ENCODE data around the gene MAGEE1. TPM values are rescaled to one million over a fixed set of nuclear protein-coding genes. Genes with fewer than 3 reads are reported as not detected.

The MAGEE1 gene, protein sequence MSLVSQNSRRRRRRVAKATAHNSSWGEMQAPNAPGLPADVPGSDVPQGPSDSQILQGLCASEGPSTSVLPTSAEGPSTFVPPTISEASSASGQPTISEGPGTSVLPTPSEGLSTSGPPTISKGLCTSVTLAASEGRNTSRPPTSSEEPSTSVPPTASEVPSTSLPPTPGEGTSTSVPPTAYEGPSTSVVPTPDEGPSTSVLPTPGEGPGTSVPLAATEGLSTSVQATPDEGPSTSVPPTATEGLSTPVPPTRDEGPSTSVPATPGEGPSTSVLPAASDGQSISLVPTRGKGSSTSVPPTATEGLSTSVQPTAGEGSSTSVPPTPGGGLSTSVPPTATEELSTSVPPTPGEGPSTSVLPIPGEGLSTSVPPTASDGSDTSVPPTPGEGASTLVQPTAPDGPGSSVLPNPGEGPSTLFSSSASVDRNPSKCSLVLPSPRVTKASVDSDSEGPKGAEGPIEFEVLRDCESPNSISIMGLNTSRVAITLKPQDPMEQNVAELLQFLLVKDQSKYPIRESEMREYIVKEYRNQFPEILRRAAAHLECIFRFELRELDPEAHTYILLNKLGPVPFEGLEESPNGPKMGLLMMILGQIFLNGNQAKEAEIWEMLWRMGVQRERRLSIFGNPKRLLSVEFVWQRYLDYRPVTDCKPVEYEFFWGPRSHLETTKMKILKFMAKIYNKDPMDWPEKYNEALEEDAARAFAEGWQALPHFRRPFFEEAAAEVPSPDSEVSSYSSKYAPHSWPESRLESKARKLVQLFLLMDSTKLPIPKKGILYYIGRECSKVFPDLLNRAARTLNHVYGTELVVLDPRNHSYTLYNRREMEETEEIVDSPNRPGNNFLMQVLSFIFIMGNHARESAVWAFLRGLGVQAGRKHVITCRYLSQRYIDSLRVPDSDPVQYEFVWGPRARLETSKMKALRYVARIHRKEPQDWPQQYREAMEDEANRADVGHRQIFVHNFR
- 1 to 10 TPM; 4.5 to 4.6 TPM for total RNA-seq

GRCh38 chrX:76427560-76428242, at the start of gene MAGEE1:
Gene MAGEE1, plus strand, starts transcription at chrX:76427710. Its CDS starts 221 bp downstream, at chrX:76427931.
- DNase-seq (ENCODE audit: low spot score in 2 of 2) = peak; percentile 65 to 76
- H3K9me3 Mint-ChIP-seq = no peaks in the 10 kb centered on the region
- ATAC-seq = peak; percentile 81 to 88
- peak within 1 kb of the TSS; percentile 88 to 93 for H3K27ac Mint-ChIP-seq
- H3K36me3 Mint-ChIP-seq = no peaks in the 10 kb centered on the region

DNA sequence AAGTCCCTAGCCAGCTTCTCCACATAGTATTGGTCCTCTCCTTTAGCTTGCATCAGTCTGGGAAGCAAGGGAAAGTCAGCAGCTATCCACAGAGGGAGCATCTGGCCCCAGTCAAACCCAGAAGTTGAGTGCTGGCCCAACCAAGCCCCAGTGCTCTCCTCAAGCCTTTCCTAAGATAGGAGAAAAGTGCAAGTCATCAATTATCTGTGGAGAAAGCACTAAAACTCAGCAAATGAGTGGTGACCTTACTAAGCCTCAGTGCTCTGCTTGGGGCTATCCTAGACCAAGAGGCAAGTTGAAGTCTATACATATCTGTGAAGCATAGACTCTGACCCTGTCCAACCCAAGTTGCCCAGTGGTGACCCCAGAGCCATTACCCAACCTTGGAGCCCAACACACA, 28.5 kb upstream of the MAGEE1 start:
- Mint-ChIP-seq H3K36me3 (peaks cover 0 to 14% of the 10 kb centered on the region in 2 donors), H3K9me3 (peaks cover 0 to 8% of the 10 kb centered on the region in 2 donors), H3K27ac (no peak overlapping the region)
- DNase-seq (ENCODE audit: low spot score in 2 of 2) (no peak), ATAC-seq (no peak)

DNA sequence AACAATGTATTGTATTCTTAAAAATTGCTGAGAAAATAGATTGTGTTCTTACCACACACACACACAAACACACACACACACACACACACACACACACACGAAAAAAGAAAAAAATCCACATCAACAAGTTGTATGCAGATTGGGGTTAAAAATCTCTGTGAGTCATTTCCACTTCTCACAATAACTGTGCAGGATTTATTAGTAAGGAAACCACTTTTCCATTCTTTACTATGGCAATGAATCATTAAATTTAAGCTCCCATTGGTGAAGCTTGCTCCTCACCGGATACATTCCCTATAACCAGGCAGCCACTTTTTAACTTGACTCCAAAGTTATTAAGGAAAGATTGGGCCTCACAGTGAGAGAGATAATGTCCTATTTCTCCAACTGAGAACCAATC, 19.7 kb upstream of the MAGEE1 start:
- peak in 1 of 2 donors; percentile 44 for ATAC-seq

GRCh38 chrX:76420237-76420636, 7.3 kb upstream of the MAGEE1 start:
- Mint-ChIP-seq H3K9me3 (no peaks in the 10 kb centered on the region), H3K36me3 (no peaks in the 10 kb centered on the region), H3K27ac (no peak overlapping the region)
- DNase-seq (ENCODE audit: low spot score in 2 of 2) (no peak), ATAC-seq (no peak)

More for the DNA sequence above, 19.7 kb upstream of the MAGEE1 start:
- Mint-ChIP-seq H3K27ac (no peak overlapping the region), H3K36me3 (no peaks in the 10 kb centered on the region), H3K9me3 (no peaks in the 10 kb centered on the region)
- DNase-seq (ENCODE audit: low spot score in 2 of 2) = no peak

GRCh38 chrX:76428243-76429130, 977 bp downstream of the MAGEE1 start:
- DNase-seq (ENCODE audit: low spot score in 2 of 2) = peak; percentile 10 to 55
- Mint-ChIP-seq H3K9me3 (no peaks in the 10 kb centered on the region), H3K27ac (peak overlapping the region; percentile 88 to 93), H3K36me3 (no peaks in the 10 kb centered on the region)
- peak; percentile 66 to 71 for ATAC-seq

DNA sequence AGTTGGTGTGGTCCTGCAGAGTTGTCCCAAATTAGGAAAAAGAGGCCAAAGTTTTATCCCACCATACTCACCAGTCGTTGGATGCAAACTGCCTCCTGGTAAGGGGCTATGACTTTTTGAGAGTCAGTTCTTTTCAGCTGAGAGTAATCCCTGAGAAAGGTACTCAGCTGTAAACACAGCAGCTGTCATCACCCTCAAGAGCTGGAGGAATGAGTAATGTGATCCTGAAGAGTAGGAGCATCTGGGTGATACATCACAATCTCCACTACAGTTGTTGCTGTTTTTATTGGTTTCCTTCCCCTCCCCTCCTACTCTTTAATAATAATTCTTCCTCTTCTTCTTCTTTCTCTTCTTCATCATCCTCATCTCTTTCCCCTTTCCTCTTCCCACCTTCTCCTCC, 5.7 kb downstream of the MAGEE1 start:
- DNase-seq (ENCODE audit: low spot score in 2 of 2) (no peak), ATAC-seq (peak in 1 of 2 donors; percentile 66)
- Mint-ChIP-seq H3K9me3 (no peaks in the 10 kb centered on the region), H3K36me3 (no peaks in the 10 kb centered on the region), H3K27ac (no peak overlapping the region)

DNA sequence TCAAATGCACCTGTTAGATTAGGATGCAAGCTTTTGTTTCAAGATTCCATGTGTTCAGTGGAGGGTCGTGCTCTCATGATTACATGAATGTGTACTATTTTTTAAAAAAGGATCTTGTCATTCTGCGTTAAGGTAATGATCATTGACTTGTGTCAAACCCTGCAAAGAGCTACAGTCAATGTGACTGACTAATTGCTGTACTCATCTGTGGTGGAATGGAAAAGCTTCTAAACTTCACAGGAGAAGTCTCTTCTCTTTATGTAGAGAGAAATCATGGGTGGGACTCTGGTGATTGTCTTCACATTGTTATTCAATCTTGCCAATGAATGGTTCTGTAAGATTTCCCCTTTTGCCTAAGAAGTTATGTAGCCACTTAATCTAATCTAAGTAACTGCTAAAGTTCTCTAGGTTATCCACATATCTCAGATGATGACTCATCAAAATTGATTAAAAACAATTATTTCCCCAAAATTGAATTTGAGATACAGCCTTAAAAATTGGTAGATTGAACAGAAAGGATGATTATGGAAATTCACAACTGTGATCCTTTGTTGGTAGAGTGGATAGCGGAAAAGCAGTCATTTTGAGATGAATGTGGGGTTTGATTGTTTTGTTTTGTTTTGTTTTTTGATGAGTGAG, 6.7 kb downstream of the MAGEE1 start:
- ATAC-seq = peak in 1 of 2 donors; percentile 73
- H3K9me3 Mint-ChIP-seq = no peaks in the 10 kb centered on the region
- peak overlapping the region in 1 of 2 donors; percentile 61 for H3K27ac Mint-ChIP-seq
- DNase-seq (ENCODE audit: low spot score in 2 of 2) = no peak
- no peaks in the 10 kb centered on the region for H3K36me3 Mint-ChIP-seq

- Mint-ChIP-seq H3K27ac (no peak overlapping the region), H3K9me3 (peaks cover 0 to 13% of the 10 kb centered on the region in 2 donors), H3K36me3 (peaks cover 8 to 17% of the 10 kb centered on the region in 2 donors)
- ATAC-seq (no peak), DNase-seq (ENCODE audit: low spot score in 2 of 2) (no peak)
Observed at GRCh38 chrX:76439188-76439587, 11.7 kb downstream of the MAGEE1 start.

DNA sequence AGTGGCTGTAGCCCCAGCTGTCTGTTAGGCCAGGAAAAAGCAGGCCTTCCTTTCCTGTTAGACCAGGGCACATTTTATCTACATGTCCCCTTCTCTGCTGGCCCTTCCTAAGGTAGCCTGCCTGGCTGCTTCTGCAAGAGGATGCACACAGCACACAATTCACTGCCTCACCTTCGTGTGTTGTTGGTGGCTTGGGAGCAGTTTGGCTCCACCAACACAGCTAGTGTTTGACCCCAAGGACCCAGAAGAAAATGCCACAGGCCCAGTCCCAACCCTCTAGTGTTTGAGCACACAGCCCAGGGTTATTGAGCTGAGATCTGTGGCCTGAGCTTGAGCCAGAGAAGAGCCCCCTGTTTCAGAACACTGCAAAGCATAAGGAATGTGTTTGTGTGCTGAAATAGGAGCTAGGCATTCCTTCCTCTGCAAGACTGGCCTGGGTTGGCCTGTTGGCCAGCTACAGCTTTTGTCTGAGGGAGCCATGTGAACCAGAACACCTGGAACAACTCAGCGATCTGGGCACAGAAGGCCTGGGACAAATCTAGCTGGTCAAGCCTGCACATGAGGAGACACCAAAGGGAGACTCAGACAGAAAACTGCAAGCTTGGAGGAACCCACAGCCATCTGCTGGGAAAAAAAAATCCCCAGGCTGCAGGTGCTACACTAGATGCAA, 26.4 kb downstream of the MAGEE1 start:
- DNase-seq (ENCODE audit: low spot score in 2 of 2) (no peak), ATAC-seq (no peak)
- H3K27ac Mint-ChIP-seq = no peak overlapping the region
- no peaks in the 10 kb centered on the region for H3K9me3 Mint-ChIP-seq
- no peaks in the 10 kb centered on the region for H3K36me3 Mint-ChIP-seq

GRCh38 chrX:76454456-76454927, 27.0 kb downstream of the MAGEE1 start:
- no peaks in the 10 kb centered on the region for H3K9me3 Mint-ChIP-seq
- DNase-seq (ENCODE audit: low spot score in 2 of 2) = no peak
- H3K36me3 Mint-ChIP-seq = no peaks in the 10 kb centered on the region
- no peak for ATAC-seq
- no peak overlapping the region for H3K27ac Mint-ChIP-seq

DNA sequence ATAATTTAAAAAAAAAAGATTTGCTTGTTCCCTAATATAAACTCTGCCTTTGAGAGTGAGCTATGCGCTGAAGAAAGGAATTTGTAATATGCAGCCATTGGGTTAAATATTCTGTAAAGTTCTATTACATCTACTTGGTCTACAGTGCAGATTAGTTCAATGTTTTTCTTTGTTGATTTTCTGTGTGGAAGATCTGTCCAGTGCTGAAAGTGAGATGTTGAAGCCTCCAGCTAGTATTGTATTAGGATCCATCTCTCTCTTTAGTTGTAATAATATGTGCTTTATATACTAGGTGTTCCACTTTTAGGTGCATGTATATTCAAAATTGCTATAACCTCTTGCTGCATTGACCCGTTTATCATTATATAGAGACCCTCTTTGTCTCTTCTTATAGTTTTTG, 49.8 kb downstream of the MAGEE1 start:
- peaks cover 7 to 14% of the 10 kb centered on the region in 2 donors for H3K9me3 Mint-ChIP-seq
- peaks cover 0 to 15% of the 10 kb centered on the region in 2 donors for H3K36me3 Mint-ChIP-seq
- H3K27ac Mint-ChIP-seq = no peak overlapping the region
- ATAC-seq (no peak), DNase-seq (ENCODE audit: low spot score in 2 of 2) (no peak)
